ENCODE results near the gene NFATC2. TPM values are rescaled to one million over a fixed set of nuclear protein-coding genes. Genes with fewer than 3 reads are reported as not detected.
A peak's percentile ranks its signal among the peaks of the same experiment; 100 is the strongest.

Gene NFATC2
- total RNA-seq, 2 experiments from 2014 or later, result 15.7 to 17.4 TPM

DNA sequence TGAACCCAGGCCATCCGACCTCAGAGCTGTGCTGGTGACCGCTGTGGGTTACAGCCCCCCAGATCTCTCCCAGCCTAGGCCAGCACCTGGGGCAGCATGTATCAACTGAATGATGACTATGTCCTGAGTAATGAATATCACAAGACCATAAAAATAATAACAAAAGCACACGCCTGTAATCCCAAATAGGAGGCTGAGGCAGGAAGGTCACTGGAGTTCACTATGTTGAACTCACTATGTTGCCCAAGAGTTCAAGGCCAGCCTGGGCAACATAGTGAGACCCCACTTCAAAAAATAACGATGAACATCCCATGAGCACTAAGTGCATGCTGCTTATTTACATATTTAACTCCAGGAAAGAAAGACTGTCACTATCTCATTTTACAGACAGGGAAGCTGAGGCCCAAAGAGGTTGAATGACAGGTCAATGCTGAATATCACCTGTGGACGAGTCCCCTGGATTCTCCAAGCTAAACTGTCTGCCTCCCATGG lies 92.3 kb downstream of the NFATC2 start:
- H3K4me3 Mint-ChIP-seq, result no peak overlapping the region
- H3K9me3 Mint-ChIP-seq, result no peaks in the 10 kb centered on the region
- DNase-seq, result no peak
- intact Hi-C loops (cut with micrococcal nuclease), result no loop called here
- H3K27me3 Mint-ChIP-seq (ENCODE audit: low read depth), result no peaks in the 10 kb centered on the region
- H3K36me3 Mint-ChIP-seq (ENCODE audit: low read depth), result peaks cover 50% of the 10 kb centered on the region
- H3K27ac Mint-ChIP-seq, result no peak overlapping the region
- H3K4me1 Mint-ChIP-seq (ENCODE audit: low read depth), result peaks cover 20% of the 10 kb centered on the region
- CTCF ChIA-PET, result interaction anchor here (1.6 kb wide), 1 partner anchor 10 kb away, joined by 4 read pairs; no protein-coding TSS in a partner anchor

DNA sequence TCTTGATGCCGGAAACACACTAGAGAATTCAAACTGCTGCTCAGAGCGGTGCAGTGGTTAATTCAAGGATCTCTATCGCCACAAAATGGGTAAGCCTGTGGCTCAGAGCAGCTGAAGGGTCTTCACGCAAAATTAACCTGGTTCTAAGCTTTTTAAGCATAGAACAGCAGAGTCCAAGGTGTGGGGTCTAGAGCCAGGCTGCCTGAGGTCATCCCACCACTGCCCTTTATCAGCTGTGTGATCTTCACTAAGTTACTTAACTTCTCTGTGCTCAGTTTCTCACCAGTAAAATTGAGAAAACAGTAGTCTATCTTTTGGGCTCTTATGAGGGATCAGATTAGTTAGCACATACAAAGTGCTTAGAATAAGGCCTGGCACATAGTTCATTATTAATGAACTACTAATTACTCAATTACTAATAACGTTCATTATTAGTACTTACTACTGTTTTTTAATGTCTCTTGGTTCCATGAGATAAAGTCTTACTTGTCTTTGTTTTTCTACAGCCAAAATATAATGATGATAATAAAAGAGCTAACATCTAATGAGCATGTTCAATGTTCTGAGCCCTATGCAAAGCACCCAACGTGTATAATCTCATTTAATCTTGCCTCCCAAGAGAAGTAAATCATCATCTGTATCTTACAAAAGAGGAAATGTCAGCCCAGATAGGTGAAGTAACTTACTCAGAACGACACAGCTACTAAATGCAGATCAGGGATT lies 92.9 kb downstream of the NFATC2 start:
- H3K27ac Mint-ChIP-seq, result no peak overlapping the region
- intact Hi-C loops (cut with micrococcal nuclease), result no loop called here
- peaks cover 52% of the 10 kb centered on the region for H3K36me3 Mint-ChIP-seq (ENCODE audit: low read depth)
- no peaks in the 10 kb centered on the region for H3K9me3 Mint-ChIP-seq
- no peaks in the 10 kb centered on the region for H3K27me3 Mint-ChIP-seq (ENCODE audit: low read depth)
- H3K4me3 Mint-ChIP-seq, result no peak overlapping the region
- CTCF ChIA-PET, result interaction anchor here (1.6 kb wide), 1 partner anchor 11 kb away, joined by 4 read pairs; no protein-coding TSS in a partner anchor
- H3K4me1 Mint-ChIP-seq (ENCODE audit: low read depth), result peaks cover 20% of the 10 kb centered on the region
- no peak for DNase-seq

DNA sequence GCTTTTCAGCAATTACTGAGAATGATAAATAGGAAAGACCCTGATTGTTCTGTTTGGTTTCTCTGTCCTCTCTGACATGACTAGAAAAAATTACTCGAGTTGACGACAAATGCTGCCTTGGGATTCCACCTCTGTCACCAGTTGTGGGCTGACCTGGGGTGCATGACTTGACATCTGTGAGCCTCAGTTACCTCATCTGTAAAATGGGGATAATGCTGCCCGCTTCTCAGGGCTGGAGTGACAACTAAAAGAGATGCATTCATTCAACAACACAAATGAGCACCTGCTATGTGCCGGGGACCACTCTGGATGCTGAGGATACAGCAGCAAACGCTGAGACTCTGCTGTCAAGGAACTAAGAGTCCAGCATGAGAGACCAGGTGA lies 94.8 kb downstream of the NFATC2 start:
- H3K27me3 Mint-ChIP-seq (ENCODE audit: low read depth), result no peaks in the 10 kb centered on the region
- CTCF ChIA-PET, result no interaction called here
- peaks cover 20% of the 10 kb centered on the region for H3K4me1 Mint-ChIP-seq (ENCODE audit: low read depth)
- H3K9me3 Mint-ChIP-seq, result no peaks in the 10 kb centered on the region
- H3K4me3 Mint-ChIP-seq, result no peak overlapping the region
- peaks cover 40% of the 10 kb centered on the region for H3K36me3 Mint-ChIP-seq (ENCODE audit: low read depth)
- DNase-seq, result no peak
- intact Hi-C loops (cut with micrococcal nuclease), result no loop called here
- peak overlapping the region; percentile 36 for H3K27ac Mint-ChIP-seq

DNA sequence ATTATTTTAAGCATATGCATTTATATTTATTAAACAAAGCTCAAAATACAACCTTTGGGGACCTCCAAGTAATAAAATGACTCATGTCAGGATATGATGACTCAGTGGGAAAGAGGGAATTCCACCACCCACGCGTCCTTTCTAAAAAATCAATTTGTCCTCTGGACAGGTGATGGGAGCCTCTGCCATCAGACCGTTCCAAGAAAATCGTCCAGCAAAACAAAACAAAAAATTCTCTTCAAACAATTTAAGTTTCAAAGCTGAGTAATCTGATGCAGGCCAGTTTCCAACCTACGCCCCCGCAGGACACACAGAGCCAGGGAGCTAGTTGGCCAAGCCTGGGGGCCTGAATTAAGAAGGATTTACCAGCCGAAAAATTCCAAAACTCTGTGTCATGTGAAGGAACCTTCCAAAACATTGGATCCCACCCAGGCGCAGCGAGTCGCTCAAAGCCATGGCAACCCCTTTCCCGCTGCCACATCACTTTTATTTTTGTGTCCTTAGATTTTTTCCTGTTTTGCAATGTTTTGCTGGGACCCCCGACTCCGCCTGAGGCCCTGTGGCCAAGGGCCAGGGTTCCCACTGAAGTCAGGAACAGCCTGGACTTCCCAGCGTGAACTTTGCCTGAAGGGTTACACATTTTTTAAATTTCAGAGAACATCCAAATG lies 95.3 kb downstream of the NFATC2 start:
- no peak overlapping the region for H3K27ac Mint-ChIP-seq
- H3K4me1 Mint-ChIP-seq (ENCODE audit: low read depth), result peaks cover 20% of the 10 kb centered on the region
- no peaks in the 10 kb centered on the region for H3K9me3 Mint-ChIP-seq
- no peak overlapping the region for H3K4me3 Mint-ChIP-seq
- peaks cover 36% of the 10 kb centered on the region for H3K36me3 Mint-ChIP-seq (ENCODE audit: low read depth)
- DNase-seq, result no peak
- intact Hi-C loops (cut with micrococcal nuclease), result no loop called here
- CTCF ChIA-PET, result no interaction called here
- H3K27me3 Mint-ChIP-seq (ENCODE audit: low read depth), result no peaks in the 10 kb centered on the region

DNA sequence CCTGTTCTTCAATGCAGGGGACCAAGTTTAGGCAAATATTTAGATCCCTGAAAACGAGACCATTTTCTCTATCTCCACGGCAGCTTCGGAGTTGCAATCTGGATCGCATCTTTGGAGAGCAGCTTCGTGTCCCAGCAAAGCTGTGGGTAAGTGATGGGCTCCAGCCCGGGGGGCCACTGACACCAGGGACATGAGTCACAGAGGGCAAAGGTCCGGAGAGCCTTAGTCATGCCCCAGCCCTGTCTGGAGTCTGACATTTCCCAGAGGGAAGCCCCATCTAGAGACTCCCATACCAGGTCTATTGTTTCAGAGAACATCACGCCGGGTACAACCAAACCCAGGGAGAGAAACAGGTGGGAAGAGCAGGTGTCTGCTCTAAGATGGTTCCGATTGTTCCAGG lies 95.9 kb downstream of the NFATC2 start:
- H3K4me3 Mint-ChIP-seq, result no peak overlapping the region
- peaks cover 20% of the 10 kb centered on the region for H3K4me1 Mint-ChIP-seq (ENCODE audit: low read depth)
- no peaks in the 10 kb centered on the region for H3K9me3 Mint-ChIP-seq
- intact Hi-C loops (cut with micrococcal nuclease), result no loop called here
- DNase-seq, result no peak
- peaks cover 33% of the 10 kb centered on the region for H3K36me3 Mint-ChIP-seq (ENCODE audit: low read depth)
- CTCF ChIA-PET, result no interaction called here
- no peak overlapping the region for H3K27ac Mint-ChIP-seq
- no peaks in the 10 kb centered on the region for H3K27me3 Mint-ChIP-seq (ENCODE audit: low read depth)

DNA sequence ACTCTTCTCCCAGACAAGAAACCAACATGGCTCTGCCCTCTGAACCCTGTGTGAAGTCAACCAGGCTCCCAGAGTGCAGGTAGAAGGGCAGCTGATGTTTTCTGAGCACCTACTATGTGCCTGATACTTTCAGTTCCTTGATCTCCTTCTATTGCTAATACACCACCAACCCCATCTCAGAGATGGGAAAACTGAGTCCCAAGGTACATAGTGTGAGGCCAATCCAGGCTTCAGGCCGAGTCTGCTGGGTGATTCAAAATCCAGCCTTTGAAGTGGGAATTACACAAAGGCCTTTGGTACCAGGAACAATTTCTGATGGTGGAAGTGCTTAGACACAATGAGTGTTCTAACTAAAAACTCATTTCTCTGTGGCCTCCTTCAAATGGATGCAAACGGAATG lies 96.3 kb downstream of the NFATC2 start:
- Mint-ChIP-seq H3K36me3 (ENCODE audit: low read depth) (peaks cover 33% of the 10 kb centered on the region), H3K4me1 (ENCODE audit: low read depth) (peaks cover 20% of the 10 kb centered on the region)

DNA sequence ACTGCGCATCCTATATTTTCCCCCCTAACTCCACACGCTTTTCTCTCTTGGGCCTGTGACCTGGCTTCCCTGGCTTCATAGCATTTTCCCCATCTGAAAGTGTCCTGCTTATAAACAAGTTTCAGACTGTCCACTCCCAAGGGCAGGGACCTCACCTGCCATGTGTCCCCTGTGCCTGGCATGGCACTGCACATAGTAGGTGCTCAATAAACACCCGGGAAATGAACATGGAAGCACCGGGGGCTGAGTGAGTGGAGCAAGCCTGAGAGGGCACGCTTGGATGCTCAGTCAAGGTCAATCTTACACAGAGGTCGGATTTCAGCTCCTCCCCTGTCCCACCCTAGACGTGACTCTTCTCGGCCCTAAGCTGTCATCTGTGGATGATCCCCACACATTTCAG lies 96.9 kb downstream of the NFATC2 start:
- DNase-seq, result no peak
- Mint-ChIP-seq H3K36me3 (ENCODE audit: low read depth) (peaks cover 33% of the 10 kb centered on the region), H3K4me1 (ENCODE audit: low read depth) (peaks cover 22% of the 10 kb centered on the region), H3K4me3 (no peak overlapping the region), H3K27me3 (ENCODE audit: low read depth) (no peaks in the 10 kb centered on the region), H3K27ac (no peak overlapping the region), H3K9me3 (no peaks in the 10 kb centered on the region)
- CTCF ChIA-PET, result no interaction called here
- intact Hi-C loops (cut with micrococcal nuclease), result no loop called here

More for the DNA sequence above, 96.3 kb downstream of the NFATC2 start:
- Mint-ChIP-seq H3K27ac (no peak overlapping the region), H3K9me3 (no peaks in the 10 kb centered on the region), H3K4me3 (no peak overlapping the region), H3K27me3 (ENCODE audit: low read depth) (no peaks in the 10 kb centered on the region)
- CTCF ChIA-PET, result no interaction called here
- intact Hi-C loops (cut with micrococcal nuclease), result no loop called here
- no peak for DNase-seq

DNA sequence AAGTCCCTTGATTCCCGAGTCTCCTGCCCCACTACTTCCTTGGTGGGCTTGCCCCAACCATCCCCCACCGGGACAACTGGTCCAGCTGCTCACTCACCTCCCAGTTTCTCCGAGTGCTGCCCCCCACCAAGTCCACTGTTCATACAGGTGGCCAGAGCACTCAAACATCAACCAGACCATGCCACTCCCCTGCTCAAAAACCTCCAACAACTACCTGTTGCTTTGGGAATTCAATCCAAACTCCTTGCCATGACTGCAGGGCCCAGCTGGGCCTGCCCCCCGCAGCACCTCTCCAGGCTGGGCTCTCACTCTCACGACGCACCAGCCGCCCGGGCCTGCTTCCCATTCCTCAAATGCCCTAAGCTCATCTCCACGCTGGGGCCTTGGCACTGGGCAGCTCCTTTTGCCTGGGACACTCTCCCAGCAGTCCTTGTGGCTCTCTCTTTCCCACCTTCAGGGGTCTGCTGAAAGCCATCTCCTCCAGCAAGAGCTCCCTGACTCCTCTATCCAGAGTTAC lies 97.5 kb downstream of the NFATC2 start:
- Mint-ChIP-seq H3K27me3 (ENCODE audit: low read depth) (no peaks in the 10 kb centered on the region), H3K36me3 (ENCODE audit: low read depth) (peaks cover 33% of the 10 kb centered on the region), H3K9me3 (no peaks in the 10 kb centered on the region), H3K4me3 (no peak overlapping the region), H3K27ac (no peak overlapping the region), H3K4me1 (ENCODE audit: low read depth) (peaks cover 26% of the 10 kb centered on the region)
- no peak for DNase-seq
- intact Hi-C loops (cut with micrococcal nuclease), result no loop called here
- CTCF ChIA-PET, result interaction anchor here (0.6 kb wide), 1 partner anchor 142 kb away, joined by 3 read pairs; no protein-coding TSS in a partner anchor

DNA sequence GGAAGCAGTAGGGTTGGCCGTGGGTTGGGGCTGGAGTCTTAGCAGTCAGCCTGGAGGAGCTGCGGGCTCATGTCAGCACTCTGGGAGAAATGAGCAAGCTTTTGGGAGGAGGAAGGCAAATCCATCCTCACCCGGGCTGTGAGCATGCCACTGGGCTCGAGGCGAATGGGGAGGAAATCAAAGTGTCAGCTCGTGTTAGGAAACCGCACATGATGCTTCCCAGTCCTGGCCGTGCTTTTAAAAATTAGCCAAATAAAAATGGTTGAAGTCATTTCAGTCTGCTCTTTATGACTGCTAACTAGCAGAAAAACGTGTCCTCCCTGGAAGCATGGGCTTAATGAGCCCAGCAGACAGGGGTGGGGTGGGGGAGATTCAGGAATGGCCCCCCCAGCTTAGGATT lies 98.1 kb downstream of the NFATC2 start:
- no peaks in the 10 kb centered on the region for H3K9me3 Mint-ChIP-seq
- peaks cover 35% of the 10 kb centered on the region for H3K36me3 Mint-ChIP-seq (ENCODE audit: low read depth)
- H3K27ac Mint-ChIP-seq, result no peak overlapping the region
- DNase-seq, result no peak
- H3K4me3 Mint-ChIP-seq, result no peak overlapping the region
- intact Hi-C loops (cut with micrococcal nuclease), result no loop called here
- H3K4me1 Mint-ChIP-seq (ENCODE audit: low read depth), result peaks cover 26% of the 10 kb centered on the region
- no peaks in the 10 kb centered on the region for H3K27me3 Mint-ChIP-seq (ENCODE audit: low read depth)
- CTCF ChIA-PET, result interaction anchor here (0.6 to 1.2 kb wide), 2 partner anchors 142 to 153 kb away, joined by 3 read pairs; no protein-coding TSS in a partner anchor

DNA sequence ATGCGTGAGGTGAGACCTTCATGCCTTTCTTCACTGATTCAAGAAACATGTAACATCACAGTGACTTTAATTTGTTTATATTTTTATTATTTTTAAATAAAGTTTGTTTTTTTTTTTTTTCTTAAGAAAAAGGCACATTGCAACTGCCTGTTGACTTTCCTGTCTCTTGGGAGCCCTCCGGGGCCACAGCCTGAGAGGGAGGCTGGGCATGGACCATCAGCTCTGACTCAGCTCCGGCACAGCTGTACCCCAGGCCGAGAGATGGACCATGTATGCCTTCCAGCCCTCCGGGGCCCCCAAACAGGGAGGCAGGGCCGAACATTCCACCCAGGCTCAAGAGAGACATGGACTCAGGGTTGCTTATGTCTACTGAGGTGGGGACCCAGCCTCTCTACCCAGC lies 99.9 kb downstream of the NFATC2 start:
- Mint-ChIP-seq H3K27me3 (ENCODE audit: low read depth) (no peaks in the 10 kb centered on the region), H3K4me1 (ENCODE audit: low read depth) (peaks cover 27% of the 10 kb centered on the region), H3K36me3 (ENCODE audit: low read depth) (peaks cover 30% of the 10 kb centered on the region), H3K9me3 (no peaks in the 10 kb centered on the region), H3K4me3 (no peak overlapping the region), H3K27ac (no peak overlapping the region)
- no peak for DNase-seq
- CTCF ChIA-PET, result interaction anchor here (1.1 kb wide), 1 partner anchor 10 kb away, joined by 3 read pairs; no protein-coding TSS in a partner anchor
- intact Hi-C loops (cut with micrococcal nuclease), result no loop called here

DNA sequence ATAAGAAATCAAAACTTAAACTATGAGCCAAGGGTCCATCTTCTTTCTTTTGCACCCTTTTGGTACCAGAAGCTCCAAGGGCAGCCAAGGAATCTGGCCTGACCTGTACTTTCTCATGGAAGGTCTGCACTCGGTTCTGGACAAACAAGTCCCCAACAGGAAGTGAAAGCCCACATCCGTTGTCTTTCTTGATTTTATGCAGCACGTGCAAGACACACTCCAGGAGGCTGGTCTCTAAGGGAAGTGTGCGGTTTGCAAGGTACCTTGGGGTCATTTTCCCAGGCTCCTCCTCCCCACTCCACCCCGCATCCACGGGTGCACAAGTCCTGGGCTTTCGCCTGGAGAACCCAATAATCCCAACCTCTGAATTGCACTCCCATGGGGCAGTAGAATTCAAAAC lies 101.9 kb downstream of the NFATC2 start:
- Mint-ChIP-seq H3K9me3 (no peaks in the 10 kb centered on the region), H3K4me1 (ENCODE audit: low read depth) (peaks cover 17% of the 10 kb centered on the region), H3K36me3 (ENCODE audit: low read depth) (peaks cover 22% of the 10 kb centered on the region), H3K4me3 (no peak overlapping the region), H3K27ac (no peak overlapping the region), H3K27me3 (ENCODE audit: low read depth) (no peaks in the 10 kb centered on the region)
- DNase-seq, result no peak
- CTCF ChIA-PET, result no interaction called here
- intact Hi-C loops (cut with micrococcal nuclease), result no loop called here

DNA sequence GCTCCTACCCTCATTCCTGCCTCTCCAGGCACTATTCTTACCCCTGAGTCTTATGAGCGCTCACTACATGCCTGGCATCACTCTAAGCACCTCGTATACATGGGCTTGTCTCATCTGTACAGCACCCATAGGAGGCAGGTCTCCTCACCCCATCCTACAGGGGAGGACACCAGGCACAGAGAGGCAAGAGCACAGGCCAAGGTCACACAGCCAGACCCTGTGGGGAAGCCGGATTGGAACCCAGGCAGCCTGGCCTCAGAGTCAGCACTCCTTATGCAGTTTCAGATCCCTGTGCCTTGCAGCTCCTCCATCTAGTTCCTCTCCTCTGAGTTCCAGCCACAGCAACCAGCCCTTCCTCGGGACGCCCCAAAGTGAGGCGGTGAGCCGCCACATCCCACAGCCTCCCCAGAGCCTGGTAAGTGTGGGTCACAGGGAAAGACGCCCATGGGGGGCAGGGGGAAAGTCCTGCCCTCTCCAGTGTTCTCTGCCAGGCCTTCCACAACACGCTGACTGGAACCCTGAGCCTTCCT lies 103.3 kb downstream of the NFATC2 start:
- H3K4me3 Mint-ChIP-seq, result no peak overlapping the region
- H3K36me3 Mint-ChIP-seq (ENCODE audit: low read depth), result peaks cover 23% of the 10 kb centered on the region
- H3K27ac Mint-ChIP-seq, result no peak overlapping the region
- H3K9me3 Mint-ChIP-seq, result no peaks in the 10 kb centered on the region
- peaks cover 14% of the 10 kb centered on the region for H3K4me1 Mint-ChIP-seq (ENCODE audit: low read depth)
- no peaks in the 10 kb centered on the region for H3K27me3 Mint-ChIP-seq (ENCODE audit: low read depth)
- DNase-seq, result no peak
- intact Hi-C loops (cut with micrococcal nuclease), result no loop called here
- CTCF ChIA-PET, result no interaction called here
